ENCODE data around the gene RGPD4. TPM values are rescaled to one million over a fixed set of nuclear protein-coding genes. Genes with fewer than 3 reads are reported as not detected.

The RGPD4 gene
- polyA plus RNA-seq, 1 donor from 2014 or later = 0.26 TPM

DNA sequence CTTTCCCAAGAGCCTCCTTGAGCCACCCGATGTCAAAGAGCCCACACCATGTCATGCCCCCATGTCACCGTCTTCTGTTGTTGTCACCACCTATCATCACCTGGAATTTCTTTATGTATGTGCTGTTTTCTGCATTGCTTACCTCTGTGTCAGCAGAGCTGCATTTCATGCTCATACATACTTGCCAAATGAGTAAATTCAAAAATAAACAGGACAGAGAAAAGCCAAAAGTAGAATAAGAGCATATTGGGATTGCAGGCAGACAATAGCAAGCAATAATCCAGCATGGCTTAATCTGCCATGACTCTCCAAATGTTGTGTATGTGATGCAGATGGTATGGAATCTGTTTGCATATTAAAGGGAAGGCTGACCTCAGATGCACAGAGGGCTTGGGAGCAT, 15.3 kb upstream of the RGPD4 start:
- Histone ChIP-seq H4K20me1 (ENCODE audit: insufficient read depth) (no peaks in the 10 kb centered on the region), H3K27me3 (ENCODE audit: insufficient read depth, low read depth, low read length) (no peaks in the 10 kb centered on the region), H3K9me3 (ENCODE audit: low read length) (no peaks in the 10 kb centered on the region), H3K36me3 (ENCODE audit: insufficient read depth, low read length) (no peaks in the 10 kb centered on the region), H3K9me2 (ENCODE audit: insufficient read depth, low read length) (no peaks in the 10 kb centered on the region), H3K9ac (ENCODE audit: low read length) (no peak overlapping the region), H3F3A (ENCODE audit: insufficient read depth, low read length, poor library complexity, severe bottlenecking) (no peaks in the 10 kb centered on the region), H3K27ac (ENCODE audit: low read length) (no peak overlapping the region), H3K4me3 (ENCODE audit: low read length) (no peak overlapping the region), H3K79me2 (replicated peaks; ENCODE audit: insufficient read depth, low read length) (no peaks in the 10 kb centered on the region), H2AFZ (ENCODE audit: low read depth, low read length) (no peak overlapping the region), H3K4me2 (ENCODE audit: low read length) (no peak overlapping the region)
- TF ChIP-seq POLR2AphosphoS5 (IDR thresholded peaks at IDR 0.05) (no peak), RAD21 (conservative IDR thresholded peaks at IDR 0.05) (no peak), MXI1 (conservative IDR thresholded peaks at IDR 0.05; ENCODE audit: poor library complexity, severe bottlenecking) (no peak)

DNA sequence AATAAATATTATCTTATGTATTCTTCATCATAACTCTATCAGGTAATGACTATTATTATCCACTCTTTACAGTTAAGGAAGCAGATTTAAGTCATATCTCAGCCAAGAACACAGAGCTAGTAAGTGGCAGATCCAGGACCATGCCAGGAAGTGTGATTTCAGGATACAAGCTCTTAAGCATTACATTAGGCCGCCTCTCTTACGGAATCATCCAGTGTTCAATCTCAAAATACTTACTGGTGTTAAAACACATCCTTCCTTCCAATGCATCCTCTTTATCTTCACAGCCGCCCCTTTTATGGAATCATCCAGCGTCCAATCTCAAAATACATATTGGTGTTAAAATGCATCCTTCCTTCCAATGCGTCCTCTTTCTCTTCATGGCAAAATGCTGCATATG, 14.7 kb upstream of the RGPD4 start:
- Histone ChIP-seq H3F3A (ENCODE audit: insufficient read depth, low read length, poor library complexity, severe bottlenecking) (no peaks in the 10 kb centered on the region), H2AFZ (ENCODE audit: low read depth, low read length) (no peak overlapping the region), H3K27ac (ENCODE audit: low read length) (no peak overlapping the region), H4K20me1 (ENCODE audit: insufficient read depth) (no peaks in the 10 kb centered on the region), H3K36me3 (ENCODE audit: insufficient read depth, low read length) (no peaks in the 10 kb centered on the region), H3K4me3 (ENCODE audit: low read length) (no peak overlapping the region), H3K27me3 (ENCODE audit: insufficient read depth, low read depth, low read length) (no peaks in the 10 kb centered on the region), H3K9ac (ENCODE audit: low read length) (no peak overlapping the region), H3K9me2 (ENCODE audit: insufficient read depth, low read length) (no peaks in the 10 kb centered on the region), H3K9me3 (ENCODE audit: low read length) (no peaks in the 10 kb centered on the region), H3K4me2 (ENCODE audit: low read length) (no peak overlapping the region), H3K79me2 (replicated peaks; ENCODE audit: insufficient read depth, low read length) (no peaks in the 10 kb centered on the region)
- TF ChIP-seq, protein P1, sequence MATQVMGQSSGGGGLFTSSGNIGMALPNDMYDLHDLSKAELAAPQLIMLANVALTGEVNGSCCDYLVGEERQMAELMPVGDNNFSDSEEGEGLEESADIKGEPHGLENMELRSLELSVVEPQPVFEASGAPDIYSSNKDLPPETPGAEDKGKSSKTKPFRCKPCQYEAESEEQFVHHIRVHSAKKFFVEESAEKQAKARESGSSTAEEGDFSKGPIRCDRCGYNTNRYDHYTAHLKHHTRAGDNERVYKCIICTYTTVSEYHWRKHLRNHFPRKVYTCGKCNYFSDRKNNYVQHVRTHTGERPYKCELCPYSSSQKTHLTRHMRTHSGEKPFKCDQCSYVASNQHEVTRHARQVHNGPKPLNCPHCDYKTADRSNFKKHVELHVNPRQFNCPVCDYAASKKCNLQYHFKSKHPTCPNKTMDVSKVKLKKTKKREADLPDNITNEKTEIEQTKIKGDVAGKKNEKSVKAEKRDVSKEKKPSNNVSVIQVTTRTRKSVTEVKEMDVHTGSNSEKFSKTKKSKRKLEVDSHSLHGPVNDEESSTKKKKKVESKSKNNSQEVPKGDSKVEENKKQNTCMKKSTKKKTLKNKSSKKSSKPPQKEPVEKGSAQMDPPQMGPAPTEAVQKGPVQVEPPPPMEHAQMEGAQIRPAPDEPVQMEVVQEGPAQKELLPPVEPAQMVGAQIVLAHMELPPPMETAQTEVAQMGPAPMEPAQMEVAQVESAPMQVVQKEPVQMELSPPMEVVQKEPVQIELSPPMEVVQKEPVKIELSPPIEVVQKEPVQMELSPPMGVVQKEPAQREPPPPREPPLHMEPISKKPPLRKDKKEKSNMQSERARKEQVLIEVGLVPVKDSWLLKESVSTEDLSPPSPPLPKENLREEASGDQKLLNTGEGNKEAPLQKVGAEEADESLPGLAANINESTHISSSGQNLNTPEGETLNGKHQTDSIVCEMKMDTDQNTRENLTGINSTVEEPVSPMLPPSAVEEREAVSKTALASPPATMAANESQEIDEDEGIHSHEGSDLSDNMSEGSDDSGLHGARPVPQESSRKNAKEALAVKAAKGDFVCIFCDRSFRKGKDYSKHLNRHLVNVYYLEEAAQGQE (IDR thresholded peaks at IDR 0.05; ENCODE audit: borderline replicate concordance) = no peak
- TF ChIP-seq MXI1 (conservative IDR thresholded peaks at IDR 0.05; ENCODE audit: poor library complexity, severe bottlenecking) = no peak
- no peak for TF ChIP-seq RAD21 (conservative IDR thresholded peaks at IDR 0.05)
- no peak for TF ChIP-seq TAF1 (IDR thresholded peaks at IDR 0.05; ENCODE audit: low read depth)
- TF ChIP-seq EZH2 (IDR thresholded peaks at IDR 0.05; ENCODE audit: borderline replicate concordance, insufficient read depth, low read length, poor library complexity, severe bottlenecking) = no peak
- no peak for TF ChIP-seq POLR2AphosphoS5 (IDR thresholded peaks at IDR 0.05)
- no peak for TF ChIP-seq SMC3 (conservative IDR thresholded peaks at IDR 0.05; ENCODE audit: poor library complexity)

DNA sequence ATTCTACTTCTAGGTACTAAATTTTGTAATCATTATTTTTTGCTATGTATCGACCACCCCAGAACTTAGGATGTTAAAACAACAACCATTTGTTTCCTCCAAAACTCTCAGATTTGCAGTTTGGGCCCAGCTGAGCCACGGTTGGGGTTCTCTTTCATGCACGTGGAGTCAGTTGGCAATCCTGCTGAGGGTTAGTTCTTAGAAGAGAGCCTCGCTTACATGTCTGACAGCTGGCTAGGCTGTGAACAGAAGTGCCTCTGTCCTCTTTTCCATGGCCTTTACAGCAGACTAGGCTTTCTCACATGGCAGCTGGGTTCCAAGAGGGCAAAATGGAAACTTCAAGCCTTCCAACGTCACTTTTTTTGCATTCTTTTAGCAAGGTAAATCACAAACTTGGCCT, 9.3 kb upstream of the RGPD4 start:
- H3K27ac ChIP-seq (ENCODE audit: low read length) = no peak overlapping the region
- H3K27me3 ChIP-seq (ENCODE audit: insufficient read depth, low read depth, low read length) = no peaks in the 10 kb centered on the region
- no peaks in the 10 kb centered on the region for H4K20me1 ChIP-seq (ENCODE audit: insufficient read depth)
- no peaks in the 10 kb centered on the region for H3F3A ChIP-seq (ENCODE audit: insufficient read depth, low read length, poor library complexity, severe bottlenecking)
- no peak overlapping the region for H3K4me3 ChIP-seq (ENCODE audit: low read length)
- H3K9ac ChIP-seq (ENCODE audit: low read length) = no peak overlapping the region
- no peaks in the 10 kb centered on the region for H3K79me2 ChIP-seq (replicated peaks; ENCODE audit: insufficient read depth, low read length)
- H3K9me2 ChIP-seq (ENCODE audit: insufficient read depth, low read length) = no peaks in the 10 kb centered on the region
- no peak overlapping the region for H2AFZ ChIP-seq (ENCODE audit: low read depth, low read length)
- H3K36me3 ChIP-seq (ENCODE audit: insufficient read depth, low read length) = no peaks in the 10 kb centered on the region
- no peaks in the 10 kb centered on the region for H3K9me3 ChIP-seq (ENCODE audit: low read length)
- H3K4me2 ChIP-seq (ENCODE audit: low read length) = no peak overlapping the region
- TF ChIP-seq SMC3 (conservative IDR thresholded peaks at IDR 0.05; ENCODE audit: poor library complexity) = no peak
- TF ChIP-seq, protein P2, sequence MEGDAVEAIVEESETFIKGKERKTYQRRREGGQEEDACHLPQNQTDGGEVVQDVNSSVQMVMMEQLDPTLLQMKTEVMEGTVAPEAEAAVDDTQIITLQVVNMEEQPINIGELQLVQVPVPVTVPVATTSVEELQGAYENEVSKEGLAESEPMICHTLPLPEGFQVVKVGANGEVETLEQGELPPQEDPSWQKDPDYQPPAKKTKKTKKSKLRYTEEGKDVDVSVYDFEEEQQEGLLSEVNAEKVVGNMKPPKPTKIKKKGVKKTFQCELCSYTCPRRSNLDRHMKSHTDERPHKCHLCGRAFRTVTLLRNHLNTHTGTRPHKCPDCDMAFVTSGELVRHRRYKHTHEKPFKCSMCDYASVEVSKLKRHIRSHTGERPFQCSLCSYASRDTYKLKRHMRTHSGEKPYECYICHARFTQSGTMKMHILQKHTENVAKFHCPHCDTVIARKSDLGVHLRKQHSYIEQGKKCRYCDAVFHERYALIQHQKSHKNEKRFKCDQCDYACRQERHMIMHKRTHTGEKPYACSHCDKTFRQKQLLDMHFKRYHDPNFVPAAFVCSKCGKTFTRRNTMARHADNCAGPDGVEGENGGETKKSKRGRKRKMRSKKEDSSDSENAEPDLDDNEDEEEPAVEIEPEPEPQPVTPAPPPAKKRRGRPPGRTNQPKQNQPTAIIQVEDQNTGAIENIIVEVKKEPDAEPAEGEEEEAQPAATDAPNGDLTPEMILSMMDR (IDR thresholded peaks at IDR 0.05; ENCODE audit: poor library complexity, severe bottlenecking) = no peak
- TF ChIP-seq EP300 (conservative IDR thresholded peaks at IDR 0.05; ENCODE audit: poor library complexity, severe bottlenecking) = no peak
- no peak for TF ChIP-seq EZH2 (IDR thresholded peaks at IDR 0.05; ENCODE audit: borderline replicate concordance, insufficient read depth, low read length, poor library complexity, severe bottlenecking)
- TF ChIP-seq RAD21 (conservative IDR thresholded peaks at IDR 0.05) = no peak
- TF ChIP-seq, protein P1 (IDR thresholded peaks at IDR 0.05; ENCODE audit: borderline replicate concordance) = no peak
- no peak for TF ChIP-seq POLR2AphosphoS5 (IDR thresholded peaks at IDR 0.05)
- TF ChIP-seq TAF1 (IDR thresholded peaks at IDR 0.05; ENCODE audit: low read depth) = no peak
- TF ChIP-seq MXI1 (conservative IDR thresholded peaks at IDR 0.05; ENCODE audit: poor library complexity, severe bottlenecking) = no peak
